ENCODE results near the gene HIVEP2.
A peak's percentile ranks its signal among the peaks of the same experiment; 100 is the strongest.

The HIVEP2 gene

DNA sequence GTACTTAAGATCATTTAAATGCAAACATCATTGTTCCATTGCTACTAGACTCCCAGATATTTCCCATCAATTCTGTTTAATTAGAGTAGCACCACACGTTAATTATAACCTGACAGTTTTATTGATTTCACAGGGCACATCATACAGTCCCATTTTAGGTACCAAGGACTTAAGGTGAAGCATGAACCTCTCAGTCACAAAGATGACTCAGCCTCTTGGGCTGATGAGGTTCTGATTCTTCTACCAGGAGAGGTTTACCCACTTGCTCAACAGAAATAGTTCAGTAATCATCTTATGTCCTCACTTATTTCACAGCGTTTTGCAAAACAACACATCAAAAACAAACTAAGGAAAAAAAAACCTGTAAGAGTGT, 98.5 kb downstream of the HIVEP2 start:
- no peak overlapping the region for H3K4me3 ChIP-seq (ENCODE audit: low read length)
- peak; percentile 77 for DNase-seq (ENCODE audit: low read depth)
- TF ChIP-seq, protein P1, sequence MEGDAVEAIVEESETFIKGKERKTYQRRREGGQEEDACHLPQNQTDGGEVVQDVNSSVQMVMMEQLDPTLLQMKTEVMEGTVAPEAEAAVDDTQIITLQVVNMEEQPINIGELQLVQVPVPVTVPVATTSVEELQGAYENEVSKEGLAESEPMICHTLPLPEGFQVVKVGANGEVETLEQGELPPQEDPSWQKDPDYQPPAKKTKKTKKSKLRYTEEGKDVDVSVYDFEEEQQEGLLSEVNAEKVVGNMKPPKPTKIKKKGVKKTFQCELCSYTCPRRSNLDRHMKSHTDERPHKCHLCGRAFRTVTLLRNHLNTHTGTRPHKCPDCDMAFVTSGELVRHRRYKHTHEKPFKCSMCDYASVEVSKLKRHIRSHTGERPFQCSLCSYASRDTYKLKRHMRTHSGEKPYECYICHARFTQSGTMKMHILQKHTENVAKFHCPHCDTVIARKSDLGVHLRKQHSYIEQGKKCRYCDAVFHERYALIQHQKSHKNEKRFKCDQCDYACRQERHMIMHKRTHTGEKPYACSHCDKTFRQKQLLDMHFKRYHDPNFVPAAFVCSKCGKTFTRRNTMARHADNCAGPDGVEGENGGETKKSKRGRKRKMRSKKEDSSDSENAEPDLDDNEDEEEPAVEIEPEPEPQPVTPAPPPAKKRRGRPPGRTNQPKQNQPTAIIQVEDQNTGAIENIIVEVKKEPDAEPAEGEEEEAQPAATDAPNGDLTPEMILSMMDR (IDR thresholded peaks at IDR 0.05; ENCODE audit: insufficient read depth, low read depth, low read length, missing control alignments) = no peak

DNA sequence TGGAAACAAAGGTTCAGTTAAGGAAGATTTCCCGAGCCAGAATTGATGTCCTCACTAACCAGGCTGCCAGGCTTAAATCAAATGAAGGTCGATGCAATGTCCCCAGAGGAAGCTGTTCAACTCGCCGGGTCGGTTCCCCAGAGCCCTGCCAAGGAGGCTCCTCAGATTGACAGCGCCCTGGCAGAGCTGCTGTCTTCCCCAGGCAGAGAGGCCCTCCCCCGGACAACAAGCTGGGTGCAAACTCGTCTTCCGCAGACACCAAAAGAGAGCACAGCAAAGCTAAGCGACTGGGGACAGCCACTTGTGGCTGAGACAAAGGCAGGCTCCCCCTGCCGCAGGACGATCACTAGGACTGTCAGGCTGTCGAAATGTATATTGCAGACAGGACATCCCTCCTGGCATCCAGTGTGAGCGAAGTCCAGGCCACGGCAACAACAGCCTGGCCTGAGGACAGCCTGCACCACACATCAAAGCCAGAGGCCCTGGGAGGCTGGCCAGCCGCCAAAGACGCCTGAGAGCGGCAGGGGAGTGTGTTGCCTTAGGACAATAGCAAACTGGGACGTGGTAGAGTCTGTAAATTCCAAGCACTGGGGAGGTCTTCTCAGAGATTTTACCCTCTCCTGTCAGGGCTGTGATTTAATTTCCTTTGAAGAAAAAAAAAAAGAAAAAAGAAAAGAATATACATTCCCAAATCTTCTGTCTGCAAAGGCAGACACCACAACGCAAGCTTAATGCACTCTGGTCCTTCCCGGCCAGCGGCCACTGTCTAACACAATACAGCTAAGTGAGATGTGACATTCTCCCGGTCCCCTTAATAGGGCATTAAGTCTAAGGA, 99.1 kb downstream of the HIVEP2 start:
- peak; percentile 64 for DNase-seq (ENCODE audit: low read depth)
- TF ChIP-seq, protein P1 (IDR thresholded peaks at IDR 0.05; ENCODE audit: insufficient read depth, low read depth, low read length, missing control alignments) = peak; percentile 11
- H3K4me3 ChIP-seq (ENCODE audit: low read length) = peak overlapping the region; percentile 4

DNA sequence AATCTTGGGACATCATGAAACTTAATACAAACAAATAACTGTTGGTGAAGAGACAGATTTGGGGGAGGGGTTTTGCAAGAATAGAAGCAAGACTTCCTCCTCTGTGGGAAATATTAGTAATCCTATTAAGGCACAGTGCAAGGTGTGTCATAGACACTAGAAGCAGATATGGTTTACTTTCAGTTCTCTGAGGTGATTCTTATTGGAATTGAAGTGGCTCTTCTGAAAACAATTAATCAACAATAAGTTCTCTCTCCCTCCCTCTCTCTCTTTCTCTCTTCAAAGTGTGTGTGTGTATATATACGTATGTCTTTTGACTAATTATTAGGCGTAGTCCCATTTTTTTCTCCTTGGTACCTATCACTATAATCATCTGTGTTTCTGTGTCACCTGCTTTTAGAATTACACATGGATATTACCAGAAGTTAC, 99.8 kb downstream of the HIVEP2 start:
- DNase-seq (ENCODE audit: low read depth) = peak; percentile 48
- TF ChIP-seq, protein P1 (IDR thresholded peaks at IDR 0.05; ENCODE audit: insufficient read depth, low read depth, low read length, missing control alignments) = no peak
- peak overlapping the region; percentile 21 for H3K4me3 ChIP-seq (ENCODE audit: low read length)

DNA sequence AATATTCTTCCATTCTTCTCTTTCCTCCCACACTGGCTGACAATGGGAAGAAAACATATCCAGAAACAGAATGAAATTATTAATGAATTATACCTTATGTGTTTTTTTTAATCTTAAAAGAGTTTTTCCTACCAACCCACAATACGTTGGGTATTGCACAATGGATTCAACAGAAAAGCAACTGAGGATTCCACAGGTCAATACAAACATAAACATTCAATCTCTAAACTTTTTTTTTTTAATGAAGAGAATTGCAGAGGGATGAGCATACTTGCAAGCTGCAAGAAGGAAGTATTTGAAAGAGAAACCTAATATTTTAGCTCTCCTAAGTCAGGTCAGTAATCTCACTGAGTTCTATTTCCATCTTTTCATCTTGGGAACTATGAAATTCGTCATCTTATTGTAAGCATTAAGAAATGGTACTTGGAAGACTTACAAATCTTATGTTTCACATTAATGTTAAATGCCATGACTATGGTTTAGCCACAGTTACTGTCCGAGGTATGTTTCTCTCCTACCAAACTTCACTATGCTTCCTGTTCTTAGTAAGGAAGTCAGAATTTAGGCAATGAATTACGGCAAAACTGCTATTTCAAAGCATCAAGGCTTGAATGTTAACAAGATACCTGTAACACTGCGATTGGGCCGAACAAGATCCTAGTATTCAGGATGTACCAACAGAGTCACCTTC, 100.8 kb downstream of the HIVEP2 start:
- DNase-seq (ENCODE audit: low read depth) = no peak
- TF ChIP-seq, protein P1 (IDR thresholded peaks at IDR 0.05; ENCODE audit: insufficient read depth, low read depth, low read length, missing control alignments) = no peak
- no peak overlapping the region for H3K4me3 ChIP-seq (ENCODE audit: low read length)

DNA sequence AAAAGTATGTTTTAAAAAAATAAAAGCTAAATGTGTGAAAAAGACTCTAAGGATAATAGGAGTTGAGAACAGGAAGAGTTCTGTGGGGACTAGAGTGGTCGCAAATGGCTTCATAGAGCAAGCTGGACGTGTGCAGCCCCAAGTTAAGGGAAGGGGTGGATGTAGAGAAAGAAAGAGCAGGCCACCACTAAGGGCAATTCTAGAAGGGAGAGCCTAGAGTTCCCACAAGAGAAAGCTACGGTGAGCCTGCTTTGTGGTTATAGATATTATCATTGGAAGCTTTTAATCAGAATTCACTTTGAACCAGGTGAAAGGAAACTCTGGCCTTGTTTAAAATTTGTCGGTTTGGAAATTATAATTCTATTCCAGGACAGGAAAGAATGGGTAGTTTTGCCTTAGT, 101.6 kb downstream of the HIVEP2 start:
- no peak overlapping the region for H3K4me3 ChIP-seq (ENCODE audit: low read length)
- no peak for DNase-seq (ENCODE audit: low read depth)
- TF ChIP-seq, protein P1 (IDR thresholded peaks at IDR 0.05; ENCODE audit: insufficient read depth, low read depth, low read length, missing control alignments) = no peak

DNA sequence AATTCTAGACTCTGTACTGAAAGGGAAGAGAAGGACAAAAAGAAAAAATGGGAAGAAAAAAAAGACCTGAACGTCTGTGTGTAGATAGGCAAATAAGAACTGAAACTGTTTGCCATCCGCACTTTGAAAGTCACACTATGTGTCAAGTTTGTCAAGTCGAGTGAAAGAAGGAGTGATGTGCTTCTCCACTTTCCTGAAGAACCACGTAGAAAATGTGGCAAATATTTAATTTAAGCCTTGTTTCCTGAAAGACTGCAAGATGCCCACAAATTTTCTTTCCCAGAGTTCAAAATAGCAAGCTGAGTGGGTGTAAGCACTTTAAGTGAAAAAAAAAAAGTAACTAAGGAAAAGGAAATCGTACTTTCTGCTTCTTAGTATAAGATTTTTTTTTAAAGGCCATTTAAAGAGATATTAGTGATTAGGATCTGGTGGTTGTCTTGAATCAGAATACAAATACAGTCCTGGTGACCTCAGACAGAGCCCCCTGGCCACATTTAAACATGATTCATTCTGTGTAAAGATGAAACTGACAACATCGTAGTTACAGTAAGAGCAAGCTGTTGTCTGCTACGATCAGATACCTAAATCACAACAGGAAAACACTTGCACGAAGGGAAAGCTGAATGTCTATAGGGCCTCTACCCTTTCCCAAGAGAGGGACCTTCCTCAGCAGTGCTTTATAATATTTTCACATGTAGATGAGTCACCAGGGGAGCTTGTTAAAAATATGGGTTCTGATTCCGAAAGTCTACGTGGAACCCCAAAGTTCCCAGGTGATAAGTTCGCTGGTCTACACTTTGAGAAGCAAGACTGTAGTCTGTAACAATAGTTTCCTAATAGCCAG, 102.3 kb downstream of the HIVEP2 start:
- H3K4me3 ChIP-seq (ENCODE audit: low read length) = no peak overlapping the region
- peak; percentile 47 for DNase-seq (ENCODE audit: low read depth)
- TF ChIP-seq, protein P1 (IDR thresholded peaks at IDR 0.05; ENCODE audit: insufficient read depth, low read depth, low read length, missing control alignments) = no peak
